Caco-2 (cell line): ENCODE measurements around the gene CDA. TPM values are rescaled to one million over a fixed set of nuclear protein-coding genes. Genes with fewer than 3 reads are reported as not detected.

Source experiments
- BruUV-seq: library from RNA; stranded (reverse); fragments of 400-500 nt; replicated peaks from 2 replicates; lab custom pipeline; 2021; lab: Mats Ljungman, UMichigan
- CTCF ChIA-PET: fragments of 300-600 bp; sonication (Branson Sonifier 250); formaldehyde crosslinking; loops from one replicate; lab custom pipeline; 2022; ENCODE audit warnings: antibody characterized with exemption; lab: Charles Lee
- POLR2A ChIA-PET: fragments of 300-600 bp; sonication (Branson Sonifier 250); formaldehyde crosslinking; loops from one replicate; lab custom pipeline; 2022; ENCODE audit warnings: antibody characterized with exemption; lab: Charles Lee
- DNase-seq, 2 experiments: peaks; one replicate each; pipeline versions ENCODE4 v3.0.0 to v3.0.0-alpha.2; 2020 to 2022
- H3K27me3 ChIP-seq: replicated peaks from 2 replicates; pipeline ENCODE4 v1.6.0; 2011; ENCODE audit warnings: low read length; ENCODE audit not compliant: control insufficient read depth, insufficient read depth
- H3K36me3 ChIP-seq: 2 replicates; pipeline ENCODE4 v1.5.1; 2011; ENCODE audit warnings: low read length; ENCODE audit not compliant: control insufficient read depth, insufficient read depth
- H3K4me1 ChIP-seq: fragments of 250-450 bp; sonication (Bioruptor Pico); 2 replicates; pipeline ENCODE4 v1.5.1; 2020; ENCODE audit warnings: mild to moderate bottlenecking
- H3K4me3 ChIP-seq: 2 replicates; pipeline ENCODE4 v1.5.1; 2011; ENCODE audit warnings: low read depth, mild to moderate bottlenecking, control low read depth, low read length
- H3K9me3 ChIP-seq: fragments of 250-450 bp; sonication (Bioruptor Pico); 2 replicates; pipeline ENCODE4 v1.5.1; 2020; ENCODE audit warnings: mild to moderate bottlenecking, moderate library complexity
- H3K27ac Mint-ChIP-seq: one replicate; pipeline ENCODE4 v1.8.0; 2022; ENCODE audit warnings: mixed read lengths; ENCODE audit not compliant: unreplicated experiment
- H3K27me3 Mint-ChIP-seq: one replicate; pipeline ENCODE4 v1.8.0; 2022; ENCODE audit warnings: mixed read lengths; ENCODE audit not compliant: insufficient read depth, unreplicated experiment
- H3K36me3 Mint-ChIP-seq: one replicate; pipeline ENCODE4 v1.8.0; 2022; ENCODE audit warnings: mild to moderate bottlenecking, mixed read lengths; ENCODE audit not compliant: insufficient read depth, unreplicated experiment
- H3K4me1 Mint-ChIP-seq: one replicate; pipeline ENCODE4 v1.8.0; 2022; ENCODE audit warnings: low read depth, mixed read lengths; ENCODE audit not compliant: unreplicated experiment
- H3K4me3 Mint-ChIP-seq: one replicate; pipeline ENCODE4 v1.8.0; 2022; ENCODE audit warnings: mild to moderate bottlenecking, moderate library complexity, mixed read lengths; ENCODE audit not compliant: unreplicated experiment
- H3K9me3 Mint-ChIP-seq: one replicate; pipeline ENCODE4 v1.8.0; 2022; ENCODE audit warnings: mixed read lengths; ENCODE audit not compliant: unreplicated experiment
- intact Hi-C: fragments of 100-400 bp; cut with micrococcal nuclease; formaldehyde crosslinking; loops from one replicate; pipeline ENCODE4 v1.10.0; 2022; ENCODE audit not compliant: unreplicated experiment
- total RNA-seq: library from RNA; stranded (reverse); gene quantifications from 2 replicates; pipeline ENCODE4 v1.2.3, GENCODE V29; 2022
- TF ChIP-seq, protein P1 (sequence below), 2 experiments: fragments of 200-600 bp in 1 of 2; IDR thresholded peaks; 1 replicate in 1 of 2; 2 replicates in 1 of 2; pipeline versions ENCODE4 v1.5.1 to v1.8.0; 2011 to 2022; ENCODE audit warnings: antibody characterized with exemption in 1 of 2, control low read depth in 1 of 2, inconsistent platforms in 1 of 2, low read depth in 1 of 2, low read length in 1 of 2, mild to moderate bottlenecking in 1 of 2, moderate library complexity in 1 of 2; ENCODE audit not compliant: insufficient read depth in 1 of 2, severe bottlenecking in 1 of 2, unreplicated experiment in 1 of 2

Gene CDA
- total RNA-seq, 1 experiment from 2014 or later: 0.95 TPM

DNA sequence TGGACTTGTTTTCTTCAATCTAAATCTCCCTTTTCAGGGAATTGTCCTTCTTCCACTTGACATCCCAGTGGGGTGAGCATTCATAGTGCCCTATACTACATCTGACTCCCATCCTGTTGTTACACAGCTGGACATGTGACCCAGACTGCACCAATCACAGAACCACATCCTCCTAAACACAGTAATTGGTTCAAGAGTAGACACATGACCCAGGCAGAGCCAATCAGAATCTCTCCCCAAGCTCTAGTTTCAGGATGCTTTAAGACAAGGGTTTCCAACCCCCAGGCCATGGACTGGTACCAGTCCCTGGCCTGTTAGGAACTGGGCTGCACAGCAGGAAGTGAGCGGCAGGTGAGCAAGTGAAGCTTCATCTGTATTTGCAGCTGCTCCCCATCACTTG lies 77.9 kb downstream of the CDA start:
- Mint-ChIP-seq H3K27me3 (no peaks in the 10 kb centered on the region), H3K9me3 (no peaks in the 10 kb centered on the region), H3K4me3 (no peak overlapping the region), H3K27ac (no peak overlapping the region), H3K36me3 (no peaks in the 10 kb centered on the region), H3K4me1 (peaks cover 7% of the 10 kb centered on the region)
- ChIA-PET CTCF (no interaction called here), POLR2A (no interaction called here)
- Histone ChIP-seq H3K27me3 (no peaks in the 10 kb centered on the region), H3K4me1 (no peaks in the 10 kb centered on the region), H3K9me3 (no peaks in the 10 kb centered on the region), H3K4me3 (no peak overlapping the region), H3K36me3 (no peaks in the 10 kb centered on the region)
- no peak for DNase-seq
- intact Hi-C loops: no loop called here
- no TSS peak for BruUV-seq
- TF ChIP-seq, protein P1, sequence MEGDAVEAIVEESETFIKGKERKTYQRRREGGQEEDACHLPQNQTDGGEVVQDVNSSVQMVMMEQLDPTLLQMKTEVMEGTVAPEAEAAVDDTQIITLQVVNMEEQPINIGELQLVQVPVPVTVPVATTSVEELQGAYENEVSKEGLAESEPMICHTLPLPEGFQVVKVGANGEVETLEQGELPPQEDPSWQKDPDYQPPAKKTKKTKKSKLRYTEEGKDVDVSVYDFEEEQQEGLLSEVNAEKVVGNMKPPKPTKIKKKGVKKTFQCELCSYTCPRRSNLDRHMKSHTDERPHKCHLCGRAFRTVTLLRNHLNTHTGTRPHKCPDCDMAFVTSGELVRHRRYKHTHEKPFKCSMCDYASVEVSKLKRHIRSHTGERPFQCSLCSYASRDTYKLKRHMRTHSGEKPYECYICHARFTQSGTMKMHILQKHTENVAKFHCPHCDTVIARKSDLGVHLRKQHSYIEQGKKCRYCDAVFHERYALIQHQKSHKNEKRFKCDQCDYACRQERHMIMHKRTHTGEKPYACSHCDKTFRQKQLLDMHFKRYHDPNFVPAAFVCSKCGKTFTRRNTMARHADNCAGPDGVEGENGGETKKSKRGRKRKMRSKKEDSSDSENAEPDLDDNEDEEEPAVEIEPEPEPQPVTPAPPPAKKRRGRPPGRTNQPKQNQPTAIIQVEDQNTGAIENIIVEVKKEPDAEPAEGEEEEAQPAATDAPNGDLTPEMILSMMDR (IDR thresholded peaks at IDR 0.05; ENCODE audit: insufficient read depth in 1 of 2, low read depth in 1 of 2, low read length in 1 of 2, severe bottlenecking in 1 of 2, unreplicated experiment in 1 of 2): no peak

Other genes starting within 250 kb of the CDA start
- 47.5 and 55.0 TPM in 2 replicates for gene CAMK2N1, start 102.9 kb upstream of the CDA start, total RNA-seq
- gene MUL1, start 80.9 kb upstream of the CDA start, total RNA-seq: 18.3 and 18.7 TPM in 2 replicates
- 3.6 and 4.4 TPM in 2 replicates for gene FAM43B, start 36.5 kb upstream of the CDA start, total RNA-seq
- gene PINK1, start 44.4 kb downstream of the CDA start, total RNA-seq: 18.4 and 23.2 TPM in 2 replicates
- gene DDOST, start 72.3 kb downstream of the CDA start, total RNA-seq: 332 and 339 TPM in 2 replicates
- gene KIF17, start 128.9 kb downstream of the CDA start, total RNA-seq: 1.3 and 1.5 TPM in 2 replicates
- gene SH2D5, start 143.6 kb downstream of the CDA start, total RNA-seq: 2.8 and 3.5 TPM in 2 replicates
- gene HP1BP3, start 198.2 kb downstream of the CDA start, total RNA-seq: 222 and 240 TPM in 2 replicates